NT2/D1 (cell line): ENCODE measurements around the gene SLA2.
"Not testable (repeated sequence)": the region's sequence is repeated elsewhere in the genome, so short reads cannot be mapped to it uniquely, and the experiment has no call there.

Experiments
- DNase-seq: peaks from one replicate; pipeline ENCODE4 v3.0.0-alpha.2; 2011; ENCODE audit warnings: low read depth, low spot score
- H3K27me3 ChIP-seq: 2 replicates; pipeline ENCODE4 v1.6.0; 2011; ENCODE audit warnings: mild to moderate bottlenecking; ENCODE audit not compliant: insufficient read length, insufficient read depth
- H3K36me3 ChIP-seq: 2 replicates; pipeline ENCODE4 v1.6.1; 2011; ENCODE audit warnings: mild to moderate bottlenecking, low read length, mixed read lengths; ENCODE audit not compliant: insufficient read depth, insufficient read length
- H3K4me1 ChIP-seq: 2 replicates; pipeline ENCODE4 v1.5.1; 2011; ENCODE audit not compliant: insufficient read depth, insufficient read length
- H3K4me3 ChIP-seq: 2 replicates; pipeline ENCODE4 v1.5.1; 2011; ENCODE audit warnings: low read depth; ENCODE audit not compliant: insufficient read length
- H3K9ac ChIP-seq: 2 replicates; pipeline ENCODE4 v1.6.0; 2011; ENCODE audit warnings: low read depth; ENCODE audit not compliant: insufficient read length
- H3K9me3 ChIP-seq: 2 replicates; pipeline ENCODE4 v1.5.1; 2011; ENCODE audit warnings: mild to moderate bottlenecking, low read length; ENCODE audit not compliant: insufficient read depth
- SUZ12 ChIP-seq: IDR thresholded peaks from 2 replicates; pipeline ENCODE4 v1.6.1; 2011; ENCODE audit not compliant: insufficient read length, insufficient read depth; ENCODE audit errors: extremely low read depth
- YY1 ChIP-seq: IDR thresholded peaks from 2 replicates; pipeline ENCODE4 v1.6.1; 2011; ENCODE audit not compliant: insufficient read length, insufficient read depth
- ZNF274 ChIP-seq: IDR thresholded peaks from 2 replicates; pipeline ENCODE4 v1.6.1; 2011; ENCODE audit warnings: mild to moderate bottlenecking, low read depth, low read length

Gene SLA2

GRCh38 chr20:36573103-36573797, 72.7 kb downstream of the SLA2 start, which contains the start of gene TGIF2:
Gene TGIF2 (plus strand): TSS chr20:36573597. CDS start chr20:36578775, 5,178 bp downstream.
- Histone ChIP-seq H3K4me1 (peaks cover 13% of the 10 kb centered on the region), H3K36me3 (peaks cover 10% of the 10 kb centered on the region), H3K9ac (peak within 1 kb of the TSS; percentile 99), H3K27me3 (no peaks in the 10 kb centered on the region), H3K4me3 (peak within 1 kb of the TSS; percentile 96), H3K9me3 (no peaks in the 10 kb centered on the region)
- no peak for TF ChIP-seq ZNF274
- TF ChIP-seq YY1: no peak
- TF ChIP-seq SUZ12: no peak
- peak; percentile 85 for DNase-seq

- peak overlapping the region; percentile 96 for H3K4me3 ChIP-seq
- H3K27me3 ChIP-seq: no peaks in the 10 kb centered on the region
- no peak for DNase-seq
- peaks cover 5% of the 10 kb centered on the region for H3K36me3 ChIP-seq
- peaks cover 13% of the 10 kb centered on the region for H3K4me1 ChIP-seq
- peak overlapping the region; percentile 99 for H3K9ac ChIP-seq
- TF ChIP-seq YY1 (no peak), SUZ12 (no peak), ZNF274 (no peak)
- H3K9me3 ChIP-seq: no peaks in the 10 kb centered on the region
Measured at GRCh38 chr20:36572701-36573102, 73.3 kb downstream of the SLA2 start.

- Histone ChIP-seq H3K27me3 (no peaks in the 10 kb centered on the region), H3K9me3 (no peaks in the 10 kb centered on the region), H3K4me1 (peaks cover 13% of the 10 kb centered on the region), H3K36me3 (peaks cover 4% of the 10 kb centered on the region), H3K4me3 (peak overlapping the region; percentile 96), H3K9ac (peak overlapping the region; percentile 99)
- peak; percentile 87 for DNase-seq
- no peak for TF ChIP-seq ZNF274
- peak; percentile 30 for TF ChIP-seq YY1
- no peak for TF ChIP-seq SUZ12
Measured at GRCh38 chr20:36571564-36572504, 74.2 kb downstream of the SLA2 start.

- Histone ChIP-seq H3K4me1 (peaks cover 9% of the 10 kb centered on the region), H3K4me3 (no peak overlapping the region), H3K9ac (no peak overlapping the region), H3K36me3 (no peaks in the 10 kb centered on the region), H3K9me3 (peaks cover 9% of the 10 kb centered on the region; the same call in 1 of the 2 replicates), H3K27me3 (no peaks in the 10 kb centered on the region)
- no peak for DNase-seq
- no peak for TF ChIP-seq SUZ12
- no peak for TF ChIP-seq YY1
- TF ChIP-seq ZNF274: no peak
Measured at GRCh38 chr20:36569847-36570429, 76.1 kb downstream of the SLA2 start.

- H3K27me3 ChIP-seq: no peaks in the 10 kb centered on the region
- DNase-seq: no peak
Measured at GRCh38 chr20:36565520-36565919, 80.5 kb downstream of the SLA2 start.

GRCh38 chr20:36564726-36565121, 81.3 kb downstream of the SLA2 start:
- peaks cover 12% of the 10 kb centered on the region; the same call in 1 of the 2 replicates for H3K9me3 ChIP-seq
- H3K4me1 ChIP-seq, DNase-seq, H3K4me3 ChIP-seq, H3K9ac ChIP-seq, H3K36me3 ChIP-seq, H3K27me3 ChIP-seq: not testable (repeated sequence)

More at GRCh38 chr20:36565520-36565919, 80.5 kb downstream of the SLA2 start:
- Histone ChIP-seq H3K36me3 (no peaks in the 10 kb centered on the region), H3K9me3 (peaks cover 12% of the 10 kb centered on the region; the same call in 1 of the 2 replicates), H3K9ac (no peak overlapping the region), H3K4me3 (no peak overlapping the region), H3K4me1 (peaks cover 8% of the 10 kb centered on the region)
- TF ChIP-seq ZNF274 (no peak), SUZ12 (no peak), YY1 (no peak)

GRCh38 chr20:36564078-36564725, 81.8 kb downstream of the SLA2 start:
- not testable (repeated sequence) for H3K4me1 ChIP-seq, H3K36me3 ChIP-seq, H3K9ac ChIP-seq, DNase-seq, H3K4me3 ChIP-seq, H3K27me3 ChIP-seq
- peaks cover 12% of the 10 kb centered on the region; the same call in 1 of the 2 replicates for H3K9me3 ChIP-seq
